Endothelial cell of umbilical vein (primary cell): ENCODE data around the gene ANKRD39. TPM values are rescaled to one million over a fixed set of nuclear protein-coding genes. Genes with fewer than 3 reads are reported as not detected.

ENCODE experiments used
- BruUV-seq: library from RNA; stranded (reverse); fragments of 400-500 nt; replicated peaks from 2 replicates; lab custom pipeline; 2021; lab: Mats Ljungman, UMichigan
- CTCF ChIA-PET: fragments of 300-600, 350-600 bp; sonication (Branson Sonifier 250); formaldehyde crosslinking; loops from one replicate; lab custom pipeline; 2021; ENCODE audit warnings: antibody characterized with exemption, inconsistent platforms; lab: Charles Lee
- POLR2A ChIA-PET: fragments of 300-600, 350-600 bp; sonication (Branson Sonifier 250); formaldehyde crosslinking; loops from one replicate; lab custom pipeline; 2021; ENCODE audit warnings: antibody characterized with exemption, inconsistent platforms; lab: Charles Lee
- DNase-seq: peaks from one replicate; pipeline ENCODE4 v3.0.0-alpha.2; 2011; ENCODE audit warnings: low read depth, low spot score
- FAIRE-seq: peaks from 2 replicates; lab custom pipeline; 2011; peaks lifted over from hg19 to GRCh38; lab: Jason Lieb, UNC
- H2AFZ ChIP-seq: 2 replicates; pipeline ENCODE4 v1.6.0; 2012; ENCODE audit warnings: low read depth, low read length, control low read depth, inconsistent platforms
- H3K27ac ChIP-seq: 2 replicates; pipeline ENCODE4 v1.5.1; 2011; ENCODE audit warnings: low read depth, mild to moderate bottlenecking, control low read depth, low read length, moderate library complexity; ENCODE audit not compliant: insufficient read depth
- H3K27me3 ChIP-seq, 2 experiments: 2 replicates each; pipeline versions ENCODE4 v1.6.0 to v1.6.1; 2011; ENCODE audit warnings: low read length in 2 of 2, mixed read lengths in 1 of 2; ENCODE audit not compliant: control insufficient read depth in 2 of 2, insufficient read depth in 2 of 2
- H3K36me3 ChIP-seq, 2 experiments: 2 replicates in 1 of 2; 3 replicates in 1 of 2; pipeline ENCODE4 v1.5.1; 2011; ENCODE audit warnings: low read length in 2 of 2, mild to moderate bottlenecking in 1 of 2, moderate library complexity in 1 of 2; ENCODE audit not compliant: control insufficient read depth in 2 of 2, insufficient read depth in 2 of 2; ENCODE audit errors: extremely low read depth in 1 of 2
- H3K4me1 ChIP-seq: 3 replicates; pipeline ENCODE4 v1.5.1; 2011; ENCODE audit warnings: mild to moderate bottlenecking, low read length; ENCODE audit not compliant: control insufficient read depth, insufficient read depth; ENCODE audit errors: extremely low read depth
- H3K4me2 ChIP-seq: 2 replicates; pipeline ENCODE4 v1.6.1; 2011; ENCODE audit warnings: low read length, control low read depth, mixed read lengths; ENCODE audit not compliant: insufficient read depth
- H3K4me3 ChIP-seq, 3 experiments: fragments of 200-600 bp in 1 of 3; sonication (generic), shearing (Covaris generic) in 1 of 3; replicated peaks in 1 of 3; 2 replicates each; pipeline ENCODE4 v1.5.1; 2011 to 2016; ENCODE audit warnings: control low read depth in 3 of 3, low read length in 3 of 3, mild to moderate bottlenecking in 2 of 3, inconsistent platforms in 1 of 3, low read depth in 1 of 3, moderate library complexity in 1 of 3; ENCODE audit not compliant: insufficient read depth in 1 of 3
- H3K79me2 ChIP-seq: 2 replicates; pipeline ENCODE4 v1.6.0; 2012; ENCODE audit warnings: low read length, inconsistent platforms; ENCODE audit not compliant: control insufficient read depth, insufficient read depth
- H3K9ac ChIP-seq: replicated peaks from 2 replicates; pipeline ENCODE3; 2011; ENCODE audit warnings: low read length, control low read depth; ENCODE audit not compliant: insufficient read depth; ENCODE audit errors: extremely low read depth
- H3K9me1 ChIP-seq: replicated peaks from 3 replicates; pipeline ENCODE4 v1.6.0; 2011; ENCODE audit warnings: mild to moderate bottlenecking, low read length; ENCODE audit not compliant: control insufficient read depth, insufficient read depth; ENCODE audit errors: extremely low read depth
- H3K9me3 ChIP-seq: replicated peaks from 2 replicates; pipeline ENCODE4 v1.5.1; 2012; ENCODE audit warnings: low read length, inconsistent platforms; ENCODE audit not compliant: control insufficient read depth, insufficient read depth
- H4K20me1 ChIP-seq: replicated peaks from 2 replicates; pipeline ENCODE3; 2011; ENCODE audit warnings: mild to moderate bottlenecking, low read length; ENCODE audit not compliant: control insufficient read depth, insufficient read depth; ENCODE audit errors: extremely low read depth
- CTCF ChIP-seq, 2 donors: IDR thresholded peaks; 1 replicate in 1 of 2; 2 replicates in 1 of 2; pipeline ENCODE4 v1.5.1; 2011; ENCODE audit warnings: low read length in 2 of 2, mild to moderate bottlenecking in 2 of 2, moderate library complexity in 2 of 2, control low read depth in 1 of 2, inconsistent platforms in 1 of 2, low read depth in 1 of 2; ENCODE audit not compliant: insufficient read depth in 1 of 2; ENCODE audit errors: extremely low read depth in 1 of 2
- EZH2 ChIP-seq: IDR thresholded peaks from 2 replicates; pipeline ENCODE4 v1.6.1; 2012; ENCODE audit warnings: borderline replicate concordance, low read depth, mild to moderate bottlenecking, moderate library complexity, low read length, inconsistent platforms; ENCODE audit not compliant: severe bottlenecking
- FOS ChIP-seq: IDR thresholded peaks from 2 replicates; pipeline ENCODE4 v1.6.1; 2011; ENCODE audit warnings: mild to moderate bottlenecking, low read length, moderate library complexity, borderline replicate concordance; ENCODE audit not compliant: insufficient read depth
- GATA2 ChIP-seq: IDR thresholded peaks from 2 replicates; pipeline ENCODE4 v1.7.0; 2011; ENCODE audit warnings: low read depth, mild to moderate bottlenecking, moderate library complexity, mixed read lengths, low read length; ENCODE audit not compliant: insufficient read length, insufficient read depth
- JUN ChIP-seq: IDR thresholded peaks from 2 replicates; pipeline ENCODE4 v1.6.1; 2011; ENCODE audit warnings: borderline replicate concordance, low read depth; ENCODE audit not compliant: insufficient read length, insufficient read depth
- MYC ChIP-seq: IDR thresholded peaks from one replicate; pipeline ENCODE4 v1.6.1; 2011; ENCODE audit warnings: mild to moderate bottlenecking, low read depth, low read length
- POLR2A ChIP-seq: IDR thresholded peaks from 2 replicates; pipeline ENCODE4 v1.6.1; 2012; ENCODE audit warnings: low read depth, mild to moderate bottlenecking, control low read depth, low read length
- POLR2AphosphoS5 ChIP-seq: IDR thresholded peaks from 2 replicates; pipeline ENCODE4 v1.6.1; 2012; ENCODE audit warnings: low read depth, mild to moderate bottlenecking, control low read depth, low read length, moderate library complexity; ENCODE audit not compliant: insufficient read depth
- dilution Hi-C: fragments of 300-500 bp; cut with MboI; formaldehyde crosslinking; loops from one replicate; pipeline ENCODE4 v1.15.0; 2019; ENCODE audit warnings: low sequenced_read_pairs; ENCODE audit not compliant: extremely low pct_ligation_motif_present
- intact Hi-C: fragments of 100-400 bp; cut with micrococcal nuclease; formaldehyde crosslinking; loops from one replicate; pipeline ENCODE4 v1.10.0; 2022
- polyA plus RNA-seq, 4 experiments: library from polyadenylated mRNA; depleted of rRNA in 3 of 4; stranded (reverse) in 3 of 4; unstranded in 1 of 4; fragments of >200 nt; gene quantifications; 2 replicates each; pipeline versions ENCODE4 v1.2.1 to v1.2.3, GENCODE V29; 2011 to 2012; ENCODE audit warnings: missing spikeins in 1 of 4
- total RNA-seq: library from RNA; stranded (reverse); gene quantifications from 2 replicates; pipeline ENCODE4 v1.2.3, GENCODE V29; 2021
- TF ChIP-seq, protein P1 (sequence below): IDR thresholded peaks from 2 replicates; pipeline ENCODE4 v1.6.1; 2011; ENCODE audit not compliant: insufficient read depth, insufficient read length

Gene ANKRD39
- total and polyA plus RNA-seq, 2 donors (not counting 3 experiments of a cell fraction or from before 2014, with no cell fraction given): 14.7 to 17.9 TPM

GRCh38 chr2:96885432-96886347 lies 27.9 kb upstream of the ANKRD39 start:
- H2AFZ ChIP-seq: no peak overlapping the region
- BruUV-seq: no TSS peak
- H3K27me3 ChIP-seq: no peaks in the 10 kb centered on the region
- dilution Hi-C loops (no loop called here), intact Hi-C loops (no loop called here)
- FAIRE-seq (no peak), DNase-seq (no peak)
- POLR2A ChIA-PET: no interaction called here
- CTCF ChIA-PET: interaction anchor here (0.9 to 1.0 kb wide), 2 partner anchors 17 to 28 kb away, joined by 3 to 4 read pairs; partner anchors contain the start of gene ANKRD39
- TF ChIP-seq POLR2AphosphoS5 (no peak), MYC (no peak), JUN (no peak)
- no peaks in the 10 kb centered on the region for H3K79me2 ChIP-seq
- H3K9ac ChIP-seq: no peak overlapping the region
- H3K4me2 ChIP-seq: no peak overlapping the region
- no peaks in the 10 kb centered on the region for H4K20me1 ChIP-seq
- H3K27ac ChIP-seq: no peak overlapping the region
- H3K9me3 ChIP-seq: no peaks in the 10 kb centered on the region
- no peaks in the 10 kb centered on the region for H3K9me1 ChIP-seq
- H3K4me3 ChIP-seq: no peak overlapping the region
- H3K36me3 ChIP-seq: no peaks in the 10 kb centered on the region
- no peaks in the 10 kb centered on the region for H3K4me1 ChIP-seq

- no peak for TF ChIP-seq CTCF (IDR thresholded peaks at IDR 0.05; ENCODE audit: extremely low read depth in 1 of 2, insufficient read depth in 1 of 2, low read depth in 1 of 2, low read length in 2 of 2)
- no peak for TF ChIP-seq EZH2
- no peak for TF ChIP-seq POLR2A
- TF ChIP-seq MYC: no peak
- TF ChIP-seq, protein P1, sequence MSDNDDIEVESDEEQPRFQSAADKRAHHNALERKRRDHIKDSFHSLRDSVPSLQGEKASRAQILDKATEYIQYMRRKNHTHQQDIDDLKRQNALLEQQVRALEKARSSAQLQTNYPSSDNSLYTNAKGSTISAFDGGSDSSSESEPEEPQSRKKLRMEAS: no peak
- no peak for TF ChIP-seq FOS
- no peak for TF ChIP-seq GATA2
- TF ChIP-seq POLR2AphosphoS5: no peak
- no peak for TF ChIP-seq JUN
- DNase-seq: no peak
- intact Hi-C loops (no loop called here), dilution Hi-C loops (no loop called here)
- H3K27me3 ChIP-seq: no peaks in the 10 kb centered on the region
- no peaks in the 10 kb centered on the region for H3K4me1 ChIP-seq
- no peaks in the 10 kb centered on the region for H3K9me3 ChIP-seq
- CTCF ChIA-PET: interaction anchor here (0.9 to 1.0 kb wide), 2 partner anchors 16 to 27 kb away, joined by 3 to 4 read pairs; partner anchors contain the start of gene ANKRD39
- no peak overlapping the region for H2AFZ ChIP-seq
- H3K9ac ChIP-seq: no peak overlapping the region
- POLR2A ChIA-PET: no interaction called here
- no peak overlapping the region for H3K27ac ChIP-seq
- BruUV-seq: no TSS peak
- no peaks in the 10 kb centered on the region for H3K9me1 ChIP-seq
- H3K4me3 ChIP-seq: no peak overlapping the region
- no peaks in the 10 kb centered on the region for H3K79me2 ChIP-seq
- no peak for FAIRE-seq
- no peaks in the 10 kb centered on the region for H3K36me3 ChIP-seq
- no peaks in the 10 kb centered on the region for H4K20me1 ChIP-seq
- H3K4me2 ChIP-seq: no peak overlapping the region
Observed at GRCh38 chr2:96884299-96885094, 26.7 kb upstream of the ANKRD39 start.
